ENCODE measurements around the gene UBA6.

The UBA6 gene

GRCh38 chr4:67575232-67576058 lies 125.5 kb downstream of the UBA6 start:
- DNase-seq = no peak

- DNase-seq = no peak
Measured at GRCh38 chr4:67573193-67573592, 127.8 kb downstream of the UBA6 start.

- DNase-seq = no peak
Measured at GRCh38 chr4:67571975-67572374, 129.0 kb downstream of the UBA6 start.

GRCh38 chr4:67570537-67570936 lies 130.4 kb downstream of the UBA6 start:
- no peak for DNase-seq

- no peak for DNase-seq
Measured at GRCh38 chr4:67568820-67569219, 132.1 kb downstream of the UBA6 start.

GRCh38 chr4:67566335-67566734 lies 134.6 kb downstream of the UBA6 start:
- DNase-seq = no peak

- DNase-seq = no peak
Measured at GRCh38 chr4:67565284-67565683, 135.7 kb downstream of the UBA6 start.

Data from cerebellar nuclear complex (tissue), 1 donor.